HG03521 (cell line): ENCODE measurements around the gene ZNF556.
A peak's percentile ranks its signal among the peaks of the same experiment; 100 is the strongest.

Experiments
- ATAC-seq: cut with Tn5 transposase; IDR thresholded peaks from one replicate; pipeline ENCODE4 v1.9.1; 2021; ENCODE audit warnings: mild to moderate bottlenecking, moderate library complexity; ENCODE audit not compliant: unreplicated experiment

The ZNF556 gene

DNA sequence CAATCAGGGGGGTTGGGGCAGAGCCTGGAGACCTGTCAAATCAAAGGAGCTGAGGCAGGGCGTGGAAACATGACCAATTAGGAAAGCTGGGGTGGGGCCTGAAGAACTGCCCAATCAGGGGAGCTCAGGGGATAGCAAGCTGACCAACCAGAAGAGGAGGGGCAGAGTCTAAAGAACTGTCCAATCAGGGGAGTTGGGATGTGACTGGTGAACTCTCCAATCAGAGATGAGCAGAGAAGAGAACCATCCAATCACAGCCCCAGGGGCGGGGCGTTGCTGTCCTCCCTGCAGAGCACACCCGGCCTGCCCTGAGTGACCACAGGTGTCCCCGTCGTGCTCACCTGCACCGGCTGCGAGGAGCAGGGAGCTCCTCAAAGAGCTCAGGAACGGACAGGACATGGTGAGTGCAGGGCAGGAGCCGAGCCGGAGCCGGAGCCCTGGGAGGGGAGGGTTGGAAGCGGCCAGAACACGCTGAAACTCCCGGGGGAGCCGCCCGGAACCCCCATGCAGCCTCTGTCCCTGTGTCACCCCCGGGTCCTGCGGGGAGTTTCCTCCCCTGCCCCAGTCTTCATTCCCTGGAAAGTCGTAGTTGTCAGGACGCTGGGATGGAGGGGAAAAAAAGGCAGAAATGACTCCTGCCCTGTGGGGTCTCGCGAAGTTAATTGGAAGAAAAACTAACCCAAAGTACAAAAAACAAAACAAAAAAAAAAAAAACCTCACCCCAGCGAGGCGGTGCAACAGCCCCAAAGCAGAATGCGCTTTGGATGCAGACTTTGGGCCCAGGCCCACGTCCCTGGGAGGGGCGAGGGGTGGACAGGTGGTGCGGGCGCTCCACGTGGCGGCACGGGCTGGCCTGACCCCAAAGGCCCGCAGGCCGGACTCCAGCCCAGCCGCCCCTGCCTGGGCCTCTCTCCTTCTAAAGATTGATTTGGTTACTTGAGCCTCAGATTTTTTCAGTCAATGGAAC lies at the start of gene ZNF556:
Gene ZNF556, plus strand, starts transcription at position 311 of the 967 bp plus-strand sequence. Its CDS starts 87 bp downstream, at position 398.
- no peak for ATAC-seq

DNA sequence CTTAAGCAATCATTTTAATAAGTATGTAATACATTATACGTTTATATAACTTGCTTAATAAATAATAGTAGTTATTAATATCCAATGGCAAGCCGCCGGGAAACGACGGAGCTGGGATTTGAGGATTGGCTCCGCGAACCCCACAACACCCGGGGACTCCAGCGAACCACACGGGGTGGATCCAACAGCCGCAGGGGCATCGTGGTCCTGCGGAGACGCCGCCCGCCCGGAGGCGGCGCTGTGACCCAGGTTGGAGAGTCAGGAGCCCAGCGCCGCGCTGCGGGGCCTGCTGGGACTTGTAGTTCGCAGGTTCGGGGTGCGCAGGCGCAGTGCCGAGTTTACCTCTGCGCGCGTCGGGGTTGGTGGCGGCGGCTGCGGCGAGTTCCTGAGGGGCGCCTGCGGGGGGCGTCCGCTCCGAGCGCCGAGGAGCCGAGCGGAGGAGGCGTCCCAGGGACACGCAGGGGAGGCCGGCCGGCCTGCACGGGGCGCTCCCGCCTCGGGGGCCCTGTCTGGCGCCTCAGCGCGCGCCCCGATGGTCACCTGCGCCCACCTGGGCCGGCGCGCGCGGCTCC lies 47.5 kb upstream of the ZNF556 start, which contains the start of gene ZNF554:
Gene ZNF554, plus strand, starts transcription at position 329 of the 572 bp plus-strand sequence. Its CDS starts 204 bp downstream, at position 533.
- peak; percentile 88 for ATAC-seq

DNA sequence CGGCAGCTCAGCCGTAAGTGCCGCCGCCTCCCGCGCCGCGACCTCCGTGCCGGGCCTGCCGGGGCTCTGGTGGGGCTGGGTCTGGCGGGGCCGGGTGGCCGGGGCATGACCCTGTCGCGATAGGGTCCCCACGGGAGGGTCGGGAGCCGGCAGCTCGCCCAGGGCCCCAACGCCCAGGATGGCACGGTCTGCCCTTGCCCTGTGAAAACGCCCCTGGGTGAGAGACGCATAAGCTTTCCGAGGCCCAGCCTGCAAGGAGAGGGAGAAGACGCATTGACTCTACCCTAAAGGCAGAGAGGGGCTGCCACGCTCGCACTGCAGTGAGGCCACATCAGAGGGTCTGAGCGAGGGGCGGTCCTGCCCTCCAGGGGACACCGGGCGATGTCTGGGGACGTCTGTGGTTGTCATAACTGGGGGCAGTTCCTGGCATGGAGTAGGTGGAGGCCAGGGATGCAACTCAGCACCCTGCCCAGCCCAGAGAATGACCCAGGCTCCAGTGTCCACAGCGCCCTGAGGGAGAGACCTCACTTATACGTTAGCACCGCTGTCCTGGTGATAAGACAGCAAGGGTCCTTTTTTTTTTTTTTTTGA lies 46.9 kb upstream of the ZNF556 start:
- no peak for ATAC-seq

DNA sequence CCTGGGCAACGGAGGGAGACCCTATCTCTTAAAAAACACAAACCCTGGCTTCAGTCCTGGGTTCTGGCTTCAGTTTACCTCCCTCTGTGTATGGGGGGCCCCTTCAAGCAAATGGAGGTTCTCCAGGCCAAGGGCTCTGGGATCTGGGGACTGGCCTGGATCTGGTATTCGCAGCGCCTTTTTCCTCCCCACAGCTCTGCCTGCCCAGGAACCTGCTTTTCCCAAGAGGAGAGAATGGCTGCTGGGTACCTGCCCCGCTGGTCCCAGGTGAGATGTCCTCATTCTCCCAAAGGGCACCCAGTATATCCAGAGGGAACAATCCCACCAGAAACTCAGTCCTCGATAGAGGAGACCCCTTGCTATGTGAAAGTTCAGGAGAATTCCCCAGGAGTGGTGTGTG lies 44.3 kb upstream of the ZNF556 start:
- no peak for ATAC-seq

DNA sequence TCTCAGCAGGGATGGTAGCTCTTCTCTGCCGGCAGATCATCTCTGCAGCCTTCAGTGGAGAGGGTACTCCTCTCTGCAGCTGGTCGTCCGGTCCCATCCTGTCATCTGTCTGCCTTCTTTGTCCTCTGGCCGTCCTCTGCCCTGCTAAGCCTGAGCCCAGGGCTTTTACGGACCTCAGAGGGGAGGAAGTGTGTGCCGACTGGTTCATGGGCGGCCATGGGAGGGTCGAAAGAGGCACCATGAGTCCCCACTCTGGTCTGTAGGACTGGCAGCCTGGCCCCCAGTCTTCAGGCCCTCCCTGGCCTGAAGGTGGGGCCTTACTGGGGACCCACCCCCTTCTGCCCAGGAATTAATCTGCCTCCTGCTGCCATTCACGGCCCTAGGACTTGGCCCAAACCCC lies 43.5 kb upstream of the ZNF556 start:
- no peak for ATAC-seq

DNA sequence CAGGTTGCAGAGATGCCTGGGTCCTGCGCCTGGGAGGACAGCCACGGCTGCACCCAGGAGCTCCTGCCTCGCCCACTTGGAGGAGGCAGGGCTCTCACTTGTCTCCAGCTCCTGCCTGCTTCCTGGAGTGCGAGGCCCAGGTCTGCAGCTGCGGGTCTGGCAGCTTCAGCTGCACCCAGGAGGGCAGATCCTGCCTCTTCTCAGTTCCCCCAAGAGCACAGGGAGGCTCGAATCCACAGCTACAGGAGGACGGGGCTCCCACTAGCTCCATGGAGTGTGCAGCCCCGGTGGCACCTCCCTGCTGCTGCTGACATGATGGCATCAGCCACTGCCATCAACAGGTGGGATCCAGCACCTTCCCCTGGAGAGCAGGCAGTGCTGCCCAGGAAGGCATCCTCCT lies 43.0 kb upstream of the ZNF556 start:
- no peak for ATAC-seq

DNA sequence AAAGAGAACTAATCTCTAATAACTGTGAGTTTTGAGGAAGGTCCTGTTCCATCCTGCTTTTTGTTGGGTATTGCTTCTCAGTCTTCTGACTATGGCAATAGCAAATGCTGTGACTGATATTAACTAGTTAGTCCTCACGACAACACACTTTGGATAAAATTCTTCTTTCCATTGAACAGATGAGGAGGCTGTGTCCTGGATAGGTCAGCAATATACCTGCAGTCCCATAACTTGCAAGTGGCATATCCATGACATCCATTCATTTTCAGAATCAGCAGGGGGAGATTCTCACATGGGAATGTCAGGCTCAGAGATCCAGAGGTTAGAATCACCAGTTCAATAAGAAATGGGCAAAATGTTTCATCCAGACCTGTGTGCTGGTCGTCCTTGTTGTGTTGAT lies 40.1 kb upstream of the ZNF556 start:
- no peak for ATAC-seq

DNA sequence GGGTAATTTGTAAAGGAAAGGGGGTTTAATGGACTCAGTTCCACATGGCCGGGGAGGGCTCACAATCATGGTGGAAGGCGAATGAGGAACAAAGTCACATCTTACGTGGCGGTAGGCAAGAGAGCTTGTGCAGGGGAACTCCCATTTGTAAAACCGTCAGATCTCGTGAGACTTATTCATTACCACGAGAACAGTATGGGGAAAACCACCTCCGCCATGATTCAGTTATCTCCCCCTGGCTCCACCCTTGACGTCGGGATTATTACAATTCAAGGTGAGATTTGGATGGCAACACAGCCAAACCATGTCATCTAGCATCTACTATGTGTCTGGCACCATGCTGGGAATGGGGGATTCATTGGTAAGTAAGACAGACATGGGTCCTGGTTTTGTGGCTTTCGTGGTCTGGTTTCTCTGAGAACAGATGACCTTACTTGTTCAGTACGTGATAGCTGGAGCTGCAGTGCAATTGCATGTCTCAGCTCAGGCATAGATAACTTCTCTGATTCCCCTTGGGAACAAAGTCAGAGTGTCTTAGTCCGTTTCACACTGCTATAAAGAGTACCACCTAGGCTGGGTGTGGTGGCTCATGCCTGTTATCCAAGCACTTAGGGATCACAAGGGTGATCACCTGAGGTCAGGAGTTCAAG lies 39.2 kb upstream of the ZNF556 start:
- ATAC-seq: no peak

DNA sequence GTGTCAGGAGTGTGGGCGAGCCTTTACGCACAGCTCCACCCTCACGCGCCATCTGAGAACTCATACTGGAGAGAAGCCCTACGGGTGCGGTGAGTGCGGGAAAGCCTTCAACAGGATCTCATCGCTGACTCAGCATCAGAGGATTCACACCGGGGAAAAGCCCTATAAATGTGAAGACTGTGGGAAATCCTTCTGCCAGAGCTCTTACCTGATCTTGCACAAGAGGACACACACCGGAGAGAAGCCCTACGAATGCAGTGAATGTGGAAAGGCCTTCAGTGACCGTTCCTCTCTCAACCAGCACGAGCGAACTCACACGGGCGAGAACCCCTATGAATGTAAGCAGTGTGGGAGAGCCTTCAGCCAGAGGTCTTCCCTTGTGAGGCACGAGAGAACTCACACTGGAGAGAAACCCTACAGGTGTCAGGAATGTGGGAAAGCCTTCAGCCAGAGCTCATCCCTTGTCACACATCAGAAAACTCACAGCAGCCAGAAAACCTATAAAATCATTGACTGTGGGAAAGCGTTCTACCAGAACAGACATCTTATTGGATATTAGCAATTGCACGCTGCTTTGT lies 32.8 kb upstream of the ZNF556 start:
- ATAC-seq: no peak

DNA sequence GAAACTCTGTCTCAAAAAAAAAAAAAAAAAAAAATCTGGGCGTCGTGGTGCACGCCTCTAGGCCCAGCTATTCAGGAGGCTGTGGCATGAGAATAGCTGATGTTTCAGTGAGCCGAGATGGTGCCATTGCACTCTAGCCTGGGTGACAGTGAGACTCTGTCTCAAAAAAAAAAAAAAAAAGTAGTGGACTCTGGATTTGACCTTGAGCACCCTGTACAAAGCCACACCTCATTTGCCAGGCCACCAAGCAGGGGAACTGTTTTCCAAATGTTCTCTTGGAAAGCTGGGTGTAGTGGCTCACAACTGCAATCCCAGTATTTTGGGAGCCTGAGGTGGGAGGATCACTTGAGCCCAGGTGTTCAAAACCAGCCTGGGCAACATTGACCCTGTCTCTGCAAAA lies 29.7 kb upstream of the ZNF556 start:
- ATAC-seq: no peak

DNA sequence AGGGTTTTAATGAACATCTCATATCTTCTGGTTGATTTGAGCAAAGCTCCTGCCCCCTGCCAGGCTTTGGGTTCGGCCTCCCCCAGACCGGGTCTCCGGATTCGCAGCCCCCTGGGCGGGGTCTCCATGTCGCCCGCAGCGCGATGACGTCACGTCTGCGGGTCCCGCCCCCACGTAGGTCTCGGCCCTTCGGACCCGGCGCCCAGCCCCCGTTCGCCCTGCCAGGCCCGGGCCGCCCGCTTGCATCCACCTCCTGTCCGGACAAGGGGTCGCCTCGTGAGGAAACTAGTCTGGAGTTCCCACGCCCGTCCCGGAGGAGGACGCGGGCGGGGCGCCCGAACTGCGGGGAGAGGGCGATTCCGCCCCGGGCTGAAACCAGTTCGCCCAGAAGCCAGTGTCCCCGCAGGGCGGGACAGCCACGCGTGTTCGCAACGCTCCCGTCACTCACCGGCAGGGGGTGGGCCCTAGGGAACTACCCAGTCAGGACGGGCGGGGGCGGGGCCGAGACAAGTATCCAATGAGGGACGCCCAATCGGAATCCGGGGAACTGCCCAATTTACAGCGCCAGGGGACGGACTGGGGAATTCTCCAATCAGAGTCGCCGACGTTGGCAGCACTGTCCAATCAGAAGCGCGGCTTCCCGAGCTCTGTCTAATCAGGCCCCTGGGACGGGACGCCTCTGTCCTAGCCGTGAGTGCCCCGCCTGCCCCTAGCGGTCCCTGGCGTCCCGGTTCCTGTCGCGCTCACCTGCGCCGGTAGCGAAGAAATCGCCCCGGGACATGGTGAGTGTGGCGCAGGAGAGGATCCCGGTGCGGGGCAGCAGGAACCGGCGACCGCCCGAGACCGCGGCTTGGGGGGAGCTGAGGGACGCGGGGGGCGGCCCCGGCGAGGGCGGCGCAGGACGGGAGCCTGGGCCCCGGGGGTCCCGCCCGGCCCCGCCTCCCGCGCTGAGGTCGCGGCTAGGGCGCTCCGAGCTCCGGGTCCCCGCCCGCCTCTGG lies 26.0 kb upstream of the ZNF556 start, which contains the start of gene ZNF555:
Gene ZNF555, plus strand, starts transcription at position 682 of the 998 bp plus-strand sequence. Its CDS starts 98 bp downstream, at position 780.
- peak; percentile 95 for ATAC-seq

DNA sequence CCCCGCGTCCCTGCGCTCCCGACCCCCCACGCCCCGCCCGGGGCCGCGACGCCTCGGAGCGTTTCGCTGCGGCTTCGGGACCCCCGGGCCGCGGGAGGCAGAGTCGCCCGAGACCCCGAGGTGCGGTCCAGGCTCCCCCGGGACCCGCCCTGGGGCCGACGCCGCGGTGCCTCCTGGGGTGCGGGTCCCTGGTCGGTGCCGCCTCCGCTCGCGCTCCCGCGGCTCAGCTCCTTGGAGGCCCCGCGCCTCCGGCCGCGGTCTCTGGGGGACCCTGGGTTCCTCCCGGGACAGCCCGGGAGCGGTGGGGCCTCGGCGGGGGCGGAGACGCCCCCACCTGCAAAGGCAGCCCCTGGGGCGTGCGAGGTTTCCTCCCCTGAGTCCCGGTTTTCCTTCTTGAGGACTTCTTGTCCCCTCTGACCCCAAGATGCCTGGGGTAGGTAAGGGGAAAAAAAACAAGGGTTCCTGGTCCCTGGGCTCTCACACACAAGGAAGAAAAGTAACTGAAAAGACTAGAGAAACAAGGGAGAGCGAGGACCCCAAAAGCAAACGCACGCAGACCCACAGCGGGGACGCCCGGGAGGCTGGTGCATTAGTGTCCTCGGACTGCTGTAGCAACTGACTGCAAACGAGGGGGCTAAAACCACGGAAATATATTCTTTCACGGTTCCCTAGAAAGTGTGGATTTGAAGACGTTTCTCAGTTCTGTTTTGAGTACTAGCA lies 25.1 kb upstream of the ZNF556 start:
- peak; percentile 18 for ATAC-seq

DNA sequence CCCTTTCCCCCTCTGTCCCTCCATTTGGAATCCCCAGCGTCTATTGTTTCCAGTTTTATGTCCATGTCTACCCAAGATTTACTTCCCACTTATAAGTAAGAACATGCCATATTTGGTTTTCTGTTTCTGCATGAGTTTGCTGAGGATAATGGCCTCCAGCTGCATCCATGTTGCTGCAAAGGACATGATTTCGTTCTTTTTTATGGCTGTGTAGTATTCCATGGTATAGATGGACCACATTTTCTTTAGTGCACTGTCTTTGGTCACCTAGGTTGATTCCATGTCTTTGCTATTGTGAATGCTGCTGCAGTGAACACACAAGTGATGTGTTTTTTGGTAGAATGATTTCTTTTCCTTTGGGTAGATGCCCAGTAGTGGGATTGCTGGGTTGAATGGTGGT lies 22.0 kb upstream of the ZNF556 start:
- no peak for ATAC-seq

DNA sequence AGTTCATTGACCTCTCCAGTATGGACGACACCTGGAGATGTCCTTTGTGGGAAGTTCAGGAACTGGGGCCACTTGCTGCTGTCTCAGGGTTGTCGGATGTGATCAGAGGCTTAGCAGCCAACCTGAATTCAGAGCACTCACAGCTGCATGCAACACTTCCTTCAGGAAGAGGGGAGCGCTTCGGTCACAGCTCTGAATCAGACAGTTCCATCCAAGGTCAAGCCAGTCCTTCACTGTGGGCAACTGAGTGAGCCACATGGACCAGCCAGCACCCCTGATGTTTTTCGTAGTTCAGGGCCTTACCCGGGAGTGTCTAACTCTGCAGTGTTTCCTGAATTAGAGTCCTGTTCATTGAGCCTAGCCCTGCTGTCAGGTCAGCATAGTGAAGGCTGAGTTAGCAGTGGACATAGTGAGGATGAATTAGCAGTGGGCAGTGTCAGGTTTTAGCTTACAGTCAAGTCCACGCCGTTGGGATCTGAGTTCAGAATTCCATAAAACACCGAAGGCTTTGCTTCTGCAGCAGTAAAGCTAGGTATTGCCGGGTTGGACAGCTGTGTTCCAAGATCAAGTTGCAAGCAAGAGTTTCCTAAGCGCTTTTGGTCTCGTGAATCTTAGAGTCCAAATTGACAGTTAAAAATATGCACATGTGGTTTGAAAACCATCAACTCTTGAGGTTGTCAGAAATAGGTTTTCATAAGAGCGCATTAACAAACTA lies 20.8 kb upstream of the ZNF556 start:
- no peak for ATAC-seq

DNA sequence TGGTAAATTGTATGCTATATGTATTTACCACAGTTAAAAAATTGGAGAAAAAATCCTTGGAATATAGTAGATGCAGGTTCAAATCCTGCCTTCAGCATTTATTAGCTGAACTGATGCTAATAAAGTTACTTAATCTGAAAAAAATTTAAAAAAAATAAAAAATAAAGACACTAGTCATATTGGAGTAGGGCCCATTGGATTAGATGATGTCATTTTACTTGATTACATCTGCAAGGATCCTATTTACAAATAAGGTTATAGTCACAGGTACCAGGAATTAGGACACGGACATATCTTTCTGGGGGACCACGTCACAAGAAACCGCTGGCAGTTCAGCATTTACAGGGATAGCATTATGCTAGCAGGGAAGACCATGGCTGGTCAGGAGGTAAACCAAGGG lies 19.6 kb upstream of the ZNF556 start:
- no peak for ATAC-seq

DNA sequence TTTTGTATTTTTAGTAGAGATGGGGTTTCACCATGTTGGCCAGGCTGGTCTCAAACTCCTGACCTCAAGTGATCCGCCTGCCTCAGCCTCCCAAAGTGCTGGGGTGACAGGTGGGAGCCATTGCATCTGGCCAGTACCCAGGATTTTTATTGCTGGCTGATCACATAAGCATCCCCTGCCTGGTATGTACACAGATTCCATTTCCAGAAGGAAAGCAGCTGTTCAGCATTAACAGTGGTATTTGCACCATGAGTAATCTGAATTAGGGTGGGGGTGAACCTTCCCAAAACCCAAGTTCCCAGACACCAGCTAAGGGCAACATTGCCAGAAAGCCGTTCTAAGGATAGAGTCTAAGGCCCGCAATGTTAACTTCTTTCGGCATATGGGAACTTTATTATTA lies 18.5 kb upstream of the ZNF556 start:
- no peak for ATAC-seq

DNA sequence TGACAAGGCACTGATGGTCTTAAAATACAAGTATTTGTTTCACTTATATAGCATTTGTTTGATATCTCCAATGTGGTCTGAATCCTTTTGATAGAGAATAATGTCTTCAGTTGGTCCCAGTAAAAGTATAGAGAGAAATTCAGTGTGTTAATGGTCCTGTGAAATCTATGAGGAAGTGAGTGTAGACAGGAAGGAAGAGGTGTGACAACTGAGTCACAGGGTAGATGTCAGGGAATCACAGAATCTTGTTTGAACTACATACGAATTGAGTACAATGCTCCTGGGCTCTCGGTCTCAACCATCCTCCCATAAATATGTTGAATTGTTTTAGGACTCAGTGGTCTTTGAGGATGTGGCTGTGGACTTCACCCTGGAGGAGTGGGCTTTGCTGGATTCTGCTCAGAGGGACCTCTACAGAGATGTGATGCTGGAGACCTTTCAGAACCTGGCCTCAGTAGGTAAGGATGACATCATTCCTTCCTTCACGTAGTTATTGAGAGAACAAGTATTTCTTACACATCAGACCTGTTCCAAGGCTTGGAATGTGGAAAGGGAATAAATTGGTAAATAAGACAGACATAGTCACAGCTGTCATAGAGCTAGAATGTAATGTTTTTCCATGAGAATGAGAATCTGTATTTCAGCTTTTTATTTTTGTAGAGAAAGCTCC lies 16.7 kb upstream of the ZNF556 start:
- no peak for ATAC-seq

DNA sequence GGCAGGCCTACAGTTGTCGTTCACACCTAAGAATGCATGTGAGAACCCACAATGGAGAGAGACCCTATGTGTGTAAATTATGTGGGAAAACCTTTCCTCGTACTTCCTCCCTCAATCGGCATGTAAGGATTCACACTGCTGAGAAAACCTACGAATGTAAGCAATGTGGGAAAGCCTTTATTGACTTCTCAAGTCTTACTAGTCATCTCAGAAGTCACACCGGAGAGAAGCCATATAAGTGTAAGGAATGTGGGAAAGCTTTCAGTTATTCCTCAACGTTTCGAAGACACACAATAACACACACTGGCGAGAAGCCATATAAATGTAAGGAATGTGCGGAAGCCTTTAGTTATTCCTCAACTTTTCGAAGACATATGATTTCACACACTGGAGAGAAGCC lies 14.5 kb upstream of the ZNF556 start:
- no peak for ATAC-seq
